ENCODE data around the gene STAC2.
A peak's percentile ranks its signal among the peaks of the same experiment; 100 is the strongest.

The STAC2 gene

DNA sequence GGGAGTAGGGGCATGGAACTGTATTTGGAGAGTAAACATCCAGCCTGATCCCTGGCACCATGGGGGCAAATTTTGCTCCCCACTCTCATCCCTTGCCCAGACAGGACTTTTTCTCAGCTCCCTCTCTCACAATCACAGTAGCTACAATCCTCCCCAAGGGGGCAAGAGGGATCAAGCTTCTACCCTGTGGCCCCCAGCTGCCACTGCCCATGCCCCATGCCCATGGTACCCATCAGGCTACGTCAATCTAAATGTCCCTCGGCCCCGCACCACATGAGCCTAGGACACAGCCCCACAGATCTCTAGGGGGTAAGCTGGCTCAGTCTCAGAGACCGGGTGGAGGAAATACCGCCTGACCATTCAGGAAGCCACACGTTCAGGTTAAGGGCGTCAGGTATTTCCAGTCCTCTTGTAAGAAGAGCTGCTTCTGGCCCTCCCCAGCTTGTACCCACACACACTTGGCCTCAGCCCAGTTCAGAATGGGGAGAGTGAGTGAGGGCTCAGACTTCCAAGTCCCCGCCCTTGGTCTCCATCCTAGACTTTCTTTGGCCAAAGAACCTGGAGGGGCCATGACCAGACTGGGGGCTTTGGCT, 30.1 kb downstream of the STAC2 start:
- Histone ChIP-seq H3K23ac (ENCODE audit: low read depth, low read length, poor library complexity) (no peak overlapping the region), H3K4me3 (ENCODE audit: low read length in 2 of 2) (peak overlapping the region in 1 of 2 donors; percentile 8), H3K4me1 (ENCODE audit: control insufficient read depth in 2 of 2, insufficient read depth in 1 of 2, low read depth in 1 of 2, low read length in 2 of 2) (peaks cover 9 to 28% of the 10 kb centered on the region in 2 donors), H4K91ac (ENCODE audit: low read depth, low read length, poor library complexity) (no peak overlapping the region), H3K4ac (ENCODE audit: low read length) (no peak overlapping the region), H3K14ac (ENCODE audit: low read length) (no peak overlapping the region), H2BK12ac (ENCODE audit: low read length) (no peak overlapping the region), H2BK15ac (ENCODE audit: low read length) (no peak overlapping the region), H3K36me3 (replicated peaks in 1 of 2; ENCODE audit: control insufficient read depth in 2 of 2, insufficient read depth in 2 of 2, low read length in 2 of 2) (peaks cover 28 to 33% of the 10 kb centered on the region in 2 donors), H2AFZ (ENCODE audit: low read length) (no peak overlapping the region), H3K9me3 (replicated peaks in 1 of 2; ENCODE audit: control insufficient read depth in 2 of 2, insufficient read depth in 1 of 2, low read depth in 1 of 2, low read length in 2 of 2) (peaks cover 0 to 2% of the 10 kb centered on the region in 2 donors), H2BK120ac (ENCODE audit: low read depth, low read length) (no peak overlapping the region), H3K27me3 (ENCODE audit: control insufficient read depth in 3 of 3, insufficient read depth in 3 of 3, low read depth in 1 of 3, low read length in 3 of 3) (no peaks in the 10 kb centered on the region), H3K27ac (replicated peaks; ENCODE audit: low read length) (no peak overlapping the region), H3K4me2 (ENCODE audit: insufficient read depth, low read length, poor library complexity, severe bottlenecking) (peak overlapping the region; percentile 58), H2BK5ac (ENCODE audit: low read length) (no peak overlapping the region), H4K8ac (ENCODE audit: low read depth, low read length) (no peak overlapping the region), H3K79me1 (ENCODE audit: low read depth, low read length) (peaks cover 18% of the 10 kb centered on the region), H3K9ac (ENCODE audit: low read depth, low read length, poor library complexity) (no peak overlapping the region), H3K18ac (ENCODE audit: low read length) (no peak overlapping the region), H2AK5ac (ENCODE audit: low read depth, low read length) (peak overlapping the region; percentile 0)
- no peak for DNase-seq (ENCODE audit: low spot score)
- WGBS, 2 donors (ENCODE audit: extremely low coverage in 2 of 2, insufficient read length in 2 of 2, insufficient replicate concordance in 1 of 2), result no CpG with 5 or more reads among the region's 8 CpGs

DNA sequence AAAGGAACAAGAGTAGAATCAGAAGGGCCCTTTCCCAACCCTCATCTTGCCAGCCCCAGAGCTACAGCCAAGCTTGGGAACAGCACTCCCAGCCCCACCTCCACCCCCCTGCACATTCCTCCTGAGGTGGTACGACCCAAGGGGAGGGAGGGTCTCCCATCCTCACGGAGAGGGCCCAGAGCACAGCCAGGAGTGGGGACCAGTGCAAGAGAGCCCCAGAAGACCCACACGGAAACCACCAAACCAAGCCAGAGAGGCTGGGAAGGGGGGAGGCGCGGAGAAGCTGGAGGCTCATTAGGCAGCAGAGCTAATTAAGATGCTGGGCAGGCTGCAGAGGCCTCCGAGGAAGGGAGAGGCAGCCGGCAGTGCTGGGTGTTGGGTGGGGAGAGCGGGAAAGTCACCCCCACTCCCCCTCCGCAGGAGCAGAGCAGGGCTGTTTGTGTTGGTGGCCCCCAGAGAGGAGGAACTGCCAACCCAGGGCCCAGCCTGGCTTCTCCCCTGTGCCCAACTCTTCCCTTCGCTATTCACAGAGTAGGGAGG, 30.7 kb downstream of the STAC2 start:
- H2BK120ac ChIP-seq (ENCODE audit: low read depth, low read length), result no peak overlapping the region
- H3K27me3 ChIP-seq (ENCODE audit: control insufficient read depth in 3 of 3, insufficient read depth in 3 of 3, low read depth in 1 of 3, low read length in 3 of 3), result no peaks in the 10 kb centered on the region
- peak overlapping the region; percentile 64 for H3K9ac ChIP-seq (ENCODE audit: low read depth, low read length, poor library complexity)
- H3K36me3 ChIP-seq (replicated peaks in 1 of 2; ENCODE audit: control insufficient read depth in 2 of 2, insufficient read depth in 2 of 2, low read length in 2 of 2), result peaks cover 28 to 36% of the 10 kb centered on the region in 2 donors
- H3K27ac ChIP-seq (replicated peaks; ENCODE audit: low read length), result peak overlapping the region; percentile 69
- H3K23ac ChIP-seq (ENCODE audit: low read depth, low read length, poor library complexity), result no peak overlapping the region
- no CpG with 5 or more reads among the region's 10 CpGs for WGBS, 2 donors (ENCODE audit: extremely low coverage in 2 of 2, insufficient read length in 2 of 2, insufficient replicate concordance in 1 of 2)
- H3K4me2 ChIP-seq (ENCODE audit: insufficient read depth, low read length, poor library complexity, severe bottlenecking), result peak overlapping the region; percentile 58
- H2BK5ac ChIP-seq (ENCODE audit: low read length), result no peak overlapping the region
- H2BK15ac ChIP-seq (ENCODE audit: low read length), result peak overlapping the region; percentile 55
- H3K4ac ChIP-seq (ENCODE audit: low read length), result no peak overlapping the region
- H3K79me1 ChIP-seq (ENCODE audit: low read depth, low read length), result peaks cover 14% of the 10 kb centered on the region
- H3K14ac ChIP-seq (ENCODE audit: low read length), result no peak overlapping the region
- peaks cover 0 to 2% of the 10 kb centered on the region in 2 donors for H3K9me3 ChIP-seq (replicated peaks in 1 of 2; ENCODE audit: control insufficient read depth in 2 of 2, insufficient read depth in 1 of 2, low read depth in 1 of 2, low read length in 2 of 2)
- H2BK12ac ChIP-seq (ENCODE audit: low read length), result peak overlapping the region; percentile 78
- H3K18ac ChIP-seq (ENCODE audit: low read length), result peak overlapping the region; percentile 61
- no peak overlapping the region for H4K8ac ChIP-seq (ENCODE audit: low read depth, low read length)
- DNase-seq (ENCODE audit: low spot score), result peak; percentile 38
- H4K91ac ChIP-seq (ENCODE audit: low read depth, low read length, poor library complexity), result no peak overlapping the region
- peak overlapping the region; percentile 62 for H2AK5ac ChIP-seq (ENCODE audit: low read depth, low read length)
- peaks cover 9 to 28% of the 10 kb centered on the region in 2 donors for H3K4me1 ChIP-seq (ENCODE audit: control insufficient read depth in 2 of 2, insufficient read depth in 1 of 2, low read depth in 1 of 2, low read length in 2 of 2)
- peak overlapping the region in 1 of 2 donors; percentile 18 for H3K4me3 ChIP-seq (ENCODE audit: low read length in 2 of 2)
- H2AFZ ChIP-seq (ENCODE audit: low read length), result no peak overlapping the region

DNA sequence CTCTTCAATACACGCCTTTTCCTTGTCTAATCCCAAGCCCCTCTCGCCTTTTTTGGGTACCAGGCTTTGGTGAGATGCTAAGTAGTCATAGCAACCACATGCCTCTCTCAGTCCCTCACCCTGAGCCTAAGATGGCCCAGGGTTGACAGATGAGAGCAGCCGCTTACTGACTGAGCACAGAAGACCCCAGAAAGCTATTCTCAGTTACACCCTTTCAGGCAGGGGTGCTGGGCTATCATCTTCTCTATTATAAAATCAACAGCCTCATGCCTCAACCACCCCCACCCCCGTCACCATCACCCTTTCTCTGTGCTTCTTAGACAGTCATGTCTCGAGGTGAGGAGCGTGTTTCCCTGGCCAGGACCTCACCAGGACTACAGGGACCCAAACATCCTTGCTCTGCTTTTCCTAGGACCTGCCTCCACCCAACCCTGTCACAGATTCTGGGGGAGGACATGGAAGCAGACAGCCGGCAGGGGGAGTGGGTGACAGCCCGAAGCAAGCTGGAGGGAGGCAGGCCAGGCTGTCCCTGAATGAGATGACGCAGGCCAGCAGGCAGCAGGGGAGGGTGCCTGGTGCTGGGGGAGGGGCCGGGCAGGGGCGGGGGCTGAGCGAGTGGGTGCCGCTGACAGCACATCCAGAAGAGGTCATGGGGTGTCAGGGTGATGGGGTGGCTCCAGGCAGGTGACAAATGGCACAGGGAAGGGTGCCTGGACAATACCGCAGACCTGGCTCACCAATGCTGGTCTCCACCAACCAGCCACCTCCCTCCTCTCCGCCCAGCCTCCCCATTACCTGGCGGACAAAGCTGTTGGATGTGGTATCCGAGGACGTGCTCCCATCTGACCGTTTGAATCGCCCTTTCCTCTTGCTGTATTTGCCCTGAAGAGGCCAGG, 31.4 kb downstream of the STAC2 start:
- peak; percentile 36 for DNase-seq (ENCODE audit: low spot score)
- Histone ChIP-seq H3K14ac (ENCODE audit: low read length) (no peak overlapping the region), H3K27me3 (ENCODE audit: control insufficient read depth in 3 of 3, insufficient read depth in 3 of 3, low read depth in 1 of 3, low read length in 3 of 3) (no peaks in the 10 kb centered on the region), H3K36me3 (replicated peaks in 1 of 2; ENCODE audit: control insufficient read depth in 2 of 2, insufficient read depth in 2 of 2, low read length in 2 of 2) (peaks cover 28 to 36% of the 10 kb centered on the region in 2 donors), H3K4me3 (ENCODE audit: low read length in 2 of 2) (peak overlapping the region in 1 of 2 donors; percentile 18), H3K27ac (replicated peaks; ENCODE audit: low read length) (peak overlapping the region; percentile 69), H3K23ac (ENCODE audit: low read depth, low read length, poor library complexity) (peak overlapping the region; percentile 57), H2AK5ac (ENCODE audit: low read depth, low read length) (peak overlapping the region; percentile 62), H3K18ac (ENCODE audit: low read length) (peak overlapping the region; percentile 61), H3K79me1 (ENCODE audit: low read depth, low read length) (peaks cover 14% of the 10 kb centered on the region), H4K91ac (ENCODE audit: low read depth, low read length, poor library complexity) (no peak overlapping the region), H3K4ac (ENCODE audit: low read length) (no peak overlapping the region), H2BK5ac (ENCODE audit: low read length) (peak overlapping the region; percentile 16), H2AFZ (ENCODE audit: low read length) (no peak overlapping the region), H3K4me1 (ENCODE audit: control insufficient read depth in 2 of 2, insufficient read depth in 1 of 2, low read depth in 1 of 2, low read length in 2 of 2) (peaks cover 9 to 28% of the 10 kb centered on the region in 2 donors), H3K4me2 (ENCODE audit: insufficient read depth, low read length, poor library complexity, severe bottlenecking) (peak overlapping the region; percentile 58), H2BK12ac (ENCODE audit: low read length) (peak overlapping the region; percentile 78), H2BK120ac (ENCODE audit: low read depth, low read length) (no peak overlapping the region), H4K8ac (ENCODE audit: low read depth, low read length) (no peak overlapping the region), H2BK15ac (ENCODE audit: low read length) (peak overlapping the region; percentile 55), H3K9ac (ENCODE audit: low read depth, low read length, poor library complexity) (peak overlapping the region; percentile 64), H3K9me3 (replicated peaks in 1 of 2; ENCODE audit: control insufficient read depth in 2 of 2, insufficient read depth in 1 of 2, low read depth in 1 of 2, low read length in 2 of 2) (peaks cover 0 to 2% of the 10 kb centered on the region in 2 donors)
- WGBS, 2 donors (ENCODE audit: extremely low coverage in 2 of 2, insufficient read length in 2 of 2, insufficient replicate concordance in 1 of 2), result no CpG with 5 or more reads among the region's 20 CpGs

DNA sequence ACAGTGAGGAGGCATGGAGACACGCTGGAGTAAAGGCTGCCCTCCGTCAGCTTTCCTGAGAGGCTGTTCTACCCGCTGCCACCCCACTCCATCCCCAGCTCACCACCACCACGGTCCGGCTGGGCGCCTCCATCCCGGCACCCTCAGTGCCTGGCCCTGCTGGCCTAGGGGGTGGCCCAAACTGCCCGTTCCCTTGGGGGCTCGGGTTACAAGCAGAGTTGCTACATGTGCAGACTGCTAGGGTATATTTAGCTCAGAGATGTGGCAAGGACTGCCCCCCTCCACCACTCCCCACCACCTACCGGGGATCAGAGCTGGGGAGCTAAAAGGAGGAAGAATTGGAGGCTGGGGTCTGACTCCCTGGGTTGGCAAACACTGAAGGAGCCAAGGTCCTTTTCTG, 32.4 kb downstream of the STAC2 start:
- H2BK15ac ChIP-seq (ENCODE audit: low read length), result no peak overlapping the region
- no peak overlapping the region for H2BK120ac ChIP-seq (ENCODE audit: low read depth, low read length)
- no peak overlapping the region for H3K23ac ChIP-seq (ENCODE audit: low read depth, low read length, poor library complexity)
- H3K36me3 ChIP-seq (replicated peaks in 1 of 2; ENCODE audit: control insufficient read depth in 2 of 2, insufficient read depth in 2 of 2, low read length in 2 of 2), result peaks cover 29 to 40% of the 10 kb centered on the region in 2 donors
- H3K9ac ChIP-seq (ENCODE audit: low read depth, low read length, poor library complexity), result peak overlapping the region; percentile 75
- WGBS, 2 donors (ENCODE audit: extremely low coverage in 2 of 2, insufficient read length in 2 of 2, insufficient replicate concordance in 1 of 2), result no CpG with 5 or more reads among the region's 10 CpGs
- no peak overlapping the region for H2AK5ac ChIP-seq (ENCODE audit: low read depth, low read length)
- H3K4me2 ChIP-seq (ENCODE audit: insufficient read depth, low read length, poor library complexity, severe bottlenecking), result no peak overlapping the region
- peak overlapping the region; percentile 16 for H2BK5ac ChIP-seq (ENCODE audit: low read length)
- no peak overlapping the region for H4K8ac ChIP-seq (ENCODE audit: low read depth, low read length)
- peaks cover 0 to 2% of the 10 kb centered on the region in 2 donors for H3K9me3 ChIP-seq (replicated peaks in 1 of 2; ENCODE audit: control insufficient read depth in 2 of 2, insufficient read depth in 1 of 2, low read depth in 1 of 2, low read length in 2 of 2)
- no peak overlapping the region for H3K18ac ChIP-seq (ENCODE audit: low read length)
- H3K4me1 ChIP-seq (ENCODE audit: control insufficient read depth in 2 of 2, insufficient read depth in 1 of 2, low read depth in 1 of 2, low read length in 2 of 2), result peaks cover 9 to 28% of the 10 kb centered on the region in 2 donors
- H2BK12ac ChIP-seq (ENCODE audit: low read length), result no peak overlapping the region
- H3K27me3 ChIP-seq (ENCODE audit: control insufficient read depth in 3 of 3, insufficient read depth in 3 of 3, low read depth in 1 of 3, low read length in 3 of 3), result no peaks in the 10 kb centered on the region
- H3K27ac ChIP-seq (replicated peaks; ENCODE audit: low read length), result no peak overlapping the region
- H4K91ac ChIP-seq (ENCODE audit: low read depth, low read length, poor library complexity), result no peak overlapping the region
- H3K4ac ChIP-seq (ENCODE audit: low read length), result no peak overlapping the region
- DNase-seq (ENCODE audit: low spot score), result no peak
- H2AFZ ChIP-seq (ENCODE audit: low read length), result no peak overlapping the region
- H3K14ac ChIP-seq (ENCODE audit: low read length), result no peak overlapping the region
- H3K4me3 ChIP-seq (ENCODE audit: low read length in 2 of 2), result peak overlapping the region in 1 of 2 donors; percentile 64
- peaks cover 14% of the 10 kb centered on the region for H3K79me1 ChIP-seq (ENCODE audit: low read depth, low read length)

Data from neuronal stem cell (in vitro differentiated cells).